HG03469 (cell line): ENCODE results near the gene SAPCD1.

Source experiments
- ATAC-seq: cut with Tn5 transposase; IDR thresholded peaks from one replicate; pipeline ENCODE4 v1.9.1; 2021; ENCODE audit warnings: mild to moderate bottlenecking, moderate library complexity, moderate number of reproducible peaks; ENCODE audit not compliant: unreplicated experiment

Gene SAPCD1

GRCh38 chr6:31762356-31762755 lies at the start of gene SAPCD1:
TSS of gene SAPCD1 (plus strand) at chr6:31762656. CDS start at chr6:31763055, 399 bp downstream.
- no peak for ATAC-seq

- no peak for ATAC-seq
These were observed 49.0 kb upstream of the SAPCD1 start for GRCh38 chr6:31713465-31713864.

- ATAC-seq = no peak
These were observed 48.3 kb upstream of the SAPCD1 start for GRCh38 chr6:31713991-31714684.

- no peak for ATAC-seq
These were observed 47.2 kb upstream of the SAPCD1 start, which contains the start of gene LY6G6D for GRCh38 chr6:31715022-31715958. TSS of gene LY6G6D (plus strand) at chr6:31715348. CDS start at chr6:31715356, 8 bp downstream.

- no peak for ATAC-seq
These were observed 44.8 kb upstream of the SAPCD1 start for GRCh38 chr6:31717499-31718222.

GRCh38 chr6:31718265-31718664 lies 44.2 kb upstream of the SAPCD1 start:
- ATAC-seq = no peak

GRCh38 chr6:31719001-31719400 lies 43.5 kb upstream of the SAPCD1 start:
- ATAC-seq = no peak

- no peak for ATAC-seq
These were observed 42.2 kb upstream of the SAPCD1 start for GRCh38 chr6:31720196-31720770.

GRCh38 chr6:31721351-31722020 lies 41.0 kb upstream of the SAPCD1 start, which contains the start of gene LY6G6C:
TSS of gene LY6G6C (minus strand) at chr6:31721746. CDS start at chr6:31721679, 67 bp downstream.
- ATAC-seq = no peak

- ATAC-seq = no peak
These were observed 40.3 kb upstream of the SAPCD1 start for GRCh38 chr6:31722173-31722572.

GRCh38 chr6:31723245-31723979 lies 39.0 kb upstream of the SAPCD1 start, which contains the start of gene MPIG6B:
TSS of gene MPIG6B (plus strand) at chr6:31723373. CDS start at chr6:31723384, 11 bp downstream.
- ATAC-seq = no peak

GRCh38 chr6:31723980-31724691 lies 38.3 kb upstream of the SAPCD1 start:
- no peak for ATAC-seq

GRCh38 chr6:31725502-31726350 lies 36.7 kb upstream of the SAPCD1 start:
- ATAC-seq = no peak

GRCh38 chr6:31727034-31727716 lies 35.3 kb upstream of the SAPCD1 start:
- no peak for ATAC-seq

- no peak for ATAC-seq
These were observed 34.5 kb upstream of the SAPCD1 start for GRCh38 chr6:31727717-31728671.
